ENCODE data around the gene VWA3B. TPM values are rescaled to one million over a fixed set of nuclear protein-coding genes. Genes with fewer than 3 reads are reported as not detected.
"Not testable (repeated sequence)": the region's sequence is repeated elsewhere in the genome, so short reads cannot be mapped to it uniquely, and the experiment has no call there.

VWA3B gene
- total RNA-seq, 4 donors from 2014 or later, result 0.27 TPM; not detected in 3

DNA sequence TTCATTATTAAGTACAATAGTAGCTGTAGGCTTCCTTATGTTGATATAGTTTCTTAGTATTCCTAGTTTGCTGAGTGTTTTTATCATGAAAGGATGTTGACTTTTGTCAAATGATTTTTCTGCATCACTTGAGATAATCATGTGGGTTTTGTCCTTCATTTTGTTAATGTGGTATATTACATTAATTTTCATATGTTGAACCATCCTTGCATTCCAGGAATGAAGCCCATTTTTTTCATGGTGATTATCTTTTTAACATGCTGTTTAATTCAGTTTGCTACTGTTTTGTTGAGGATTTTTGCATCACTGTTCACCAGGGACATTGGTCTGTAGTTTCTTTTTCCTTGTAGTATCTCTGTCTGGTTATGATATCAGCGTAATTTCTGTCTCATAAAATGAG, 176.4 kb downstream of the VWA3B start:
- H3K27ac ChIP-seq, result no peak overlapping the region

GRCh38 chr2:98268225-98268624, 181.3 kb downstream of the VWA3B start:
- H3K4me3 ChIP-seq, H3K4me1 ChIP-seq, H3K36me3 ChIP-seq, DNase-seq, H3K27me3 ChIP-seq, H3K27ac ChIP-seq: not testable (repeated sequence)
- H3K9me3 ChIP-seq, result peaks cover 0 to 12% (median 2%) of the 10 kb centered on the region in 4 donors

More for the DNA sequence above, 176.4 kb downstream of the VWA3B start:
- no peaks in the 10 kb centered on the region for H3K4me1 ChIP-seq
- TF ChIP-seq, protein P1, sequence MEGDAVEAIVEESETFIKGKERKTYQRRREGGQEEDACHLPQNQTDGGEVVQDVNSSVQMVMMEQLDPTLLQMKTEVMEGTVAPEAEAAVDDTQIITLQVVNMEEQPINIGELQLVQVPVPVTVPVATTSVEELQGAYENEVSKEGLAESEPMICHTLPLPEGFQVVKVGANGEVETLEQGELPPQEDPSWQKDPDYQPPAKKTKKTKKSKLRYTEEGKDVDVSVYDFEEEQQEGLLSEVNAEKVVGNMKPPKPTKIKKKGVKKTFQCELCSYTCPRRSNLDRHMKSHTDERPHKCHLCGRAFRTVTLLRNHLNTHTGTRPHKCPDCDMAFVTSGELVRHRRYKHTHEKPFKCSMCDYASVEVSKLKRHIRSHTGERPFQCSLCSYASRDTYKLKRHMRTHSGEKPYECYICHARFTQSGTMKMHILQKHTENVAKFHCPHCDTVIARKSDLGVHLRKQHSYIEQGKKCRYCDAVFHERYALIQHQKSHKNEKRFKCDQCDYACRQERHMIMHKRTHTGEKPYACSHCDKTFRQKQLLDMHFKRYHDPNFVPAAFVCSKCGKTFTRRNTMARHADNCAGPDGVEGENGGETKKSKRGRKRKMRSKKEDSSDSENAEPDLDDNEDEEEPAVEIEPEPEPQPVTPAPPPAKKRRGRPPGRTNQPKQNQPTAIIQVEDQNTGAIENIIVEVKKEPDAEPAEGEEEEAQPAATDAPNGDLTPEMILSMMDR (IDR thresholded peaks at IDR 0.05), result no peak
- no peak for TF ChIP-seq POLR2A (IDR thresholded peaks at IDR 0.05)
- DNase-seq, result no peak
- no peaks in the 10 kb centered on the region for H3K27me3 ChIP-seq
- peaks cover 0 to 24% (median 4%) of the 10 kb centered on the region in 4 donors for H3K9me3 ChIP-seq
- H3K36me3 ChIP-seq, result no peaks in the 10 kb centered on the region
- no peak overlapping the region for H3K4me3 ChIP-seq

DNA sequence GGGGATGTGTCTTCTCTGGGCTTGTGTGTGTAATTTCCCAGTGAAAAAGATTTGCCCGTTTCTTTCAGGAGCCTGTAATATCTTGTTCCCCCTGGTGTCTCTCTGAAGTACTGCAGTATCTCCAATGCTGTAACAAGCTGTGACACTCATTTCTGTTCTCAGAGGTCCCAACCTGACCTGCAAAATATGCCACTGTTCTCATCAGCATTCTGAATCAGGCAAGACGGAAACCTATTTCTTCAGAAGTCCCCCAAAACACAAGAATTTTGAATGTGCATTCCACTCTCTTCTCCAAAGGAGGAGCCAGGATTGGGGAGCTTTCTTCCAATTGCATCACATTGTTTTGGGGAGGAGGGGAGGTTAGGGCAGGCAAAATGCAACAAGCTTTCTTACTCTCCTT, 182.3 kb downstream of the VWA3B start:
- TF ChIP-seq, protein P1 (IDR thresholded peaks at IDR 0.05), result peak in 5 of 6 experiments; percentile 48 to 88 (median 83)
- no peak for TF ChIP-seq POLR2A (IDR thresholded peaks at IDR 0.05)
- Histone ChIP-seq H3K4me1 (no peaks in the 10 kb centered on the region), H3K4me3 (no peak overlapping the region), H3K27me3 (no peaks in the 10 kb centered on the region), H3K27ac (no peak overlapping the region), H3K9me3 (peaks cover 0 to 3% (median 0%) of the 10 kb centered on the region in 4 donors), H3K36me3 (no peaks in the 10 kb centered on the region)
- no peak for DNase-seq

- Histone ChIP-seq H3K4me1 (no peaks in the 10 kb centered on the region), H3K4me3 (no peak overlapping the region), H3K9me3 (no peaks in the 10 kb centered on the region), H3K27ac (no peak overlapping the region), H3K27me3 (no peaks in the 10 kb centered on the region), H3K36me3 (no peaks in the 10 kb centered on the region)
- TF ChIP-seq, protein P1 (IDR thresholded peaks at IDR 0.05), result no peak
- no peak for TF ChIP-seq POLR2A (IDR thresholded peaks at IDR 0.05)
- DNase-seq, result no peak
Observed at GRCh38 chr2:98269830-98270229, 182.9 kb downstream of the VWA3B start.

DNA sequence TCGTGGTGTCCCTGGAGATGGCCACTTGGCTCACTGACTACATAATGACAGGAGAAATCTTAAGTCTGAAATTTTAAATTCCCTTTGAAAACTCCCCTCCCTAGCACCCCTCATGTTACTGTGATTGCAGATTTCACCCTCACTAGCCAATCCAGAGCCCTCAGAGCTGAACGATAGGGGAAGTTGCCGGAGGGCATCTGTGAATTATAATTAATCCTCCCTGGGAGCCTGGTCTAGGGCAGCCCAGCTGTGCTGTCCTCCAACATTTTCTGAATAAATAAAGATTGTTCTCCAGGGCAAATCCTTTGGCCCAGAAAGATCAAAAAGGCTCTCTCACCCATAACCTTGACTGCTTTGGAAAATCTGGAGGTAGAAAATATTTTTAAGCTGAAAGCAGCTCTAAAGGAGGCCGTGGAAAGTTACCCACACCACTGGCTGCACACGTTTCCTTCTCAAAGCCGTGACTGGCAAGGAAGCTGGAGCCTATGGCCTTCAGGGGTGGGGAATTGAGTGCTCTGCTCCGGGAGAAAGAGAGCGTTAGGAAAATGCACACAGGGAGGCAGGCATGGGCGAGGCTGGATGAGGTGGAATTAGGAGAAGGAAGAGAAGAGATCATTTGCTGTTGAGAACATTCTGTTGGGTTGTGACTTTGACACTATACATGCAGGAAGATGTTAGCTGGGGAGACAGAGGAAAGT, 190.3 kb downstream of the VWA3B start:
- peaks cover 0 to 13% (median 0%) of the 10 kb centered on the region in 4 donors for H3K4me1 ChIP-seq
- no peaks in the 10 kb centered on the region for H3K36me3 ChIP-seq
- no peaks in the 10 kb centered on the region for H3K27me3 ChIP-seq
- no peak overlapping the region for H3K4me3 ChIP-seq
- TF ChIP-seq, protein P1 (IDR thresholded peaks at IDR 0.05), result no peak
- no peak for TF ChIP-seq POLR2A (IDR thresholded peaks at IDR 0.05)
- H3K27ac ChIP-seq, result no peak overlapping the region
- no peaks in the 10 kb centered on the region for H3K9me3 ChIP-seq
- DNase-seq, result no peak

DNA sequence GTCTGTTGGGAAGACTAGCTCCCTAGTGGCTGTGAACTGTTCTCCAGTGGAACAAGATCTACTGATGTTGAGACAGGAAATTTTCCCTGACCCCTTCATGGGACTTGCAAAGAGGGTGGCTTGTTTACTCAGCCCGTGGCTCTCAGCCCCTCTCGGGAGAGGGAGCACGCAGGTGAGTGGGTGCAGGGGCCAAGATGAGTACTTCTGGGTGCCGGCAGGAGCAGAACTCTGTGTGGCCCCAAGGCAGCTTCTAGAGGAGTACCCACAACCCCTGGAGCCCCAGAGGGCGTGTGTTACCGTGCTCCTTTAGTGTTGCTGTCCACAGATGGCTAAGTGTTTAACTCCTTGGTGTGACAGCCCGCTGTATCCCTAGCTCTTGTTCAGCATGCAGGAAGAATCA, 191.1 kb downstream of the VWA3B start:
- Histone ChIP-seq H3K4me1 (peaks cover 0 to 13% (median 0%) of the 10 kb centered on the region in 4 donors), H3K9me3 (no peaks in the 10 kb centered on the region), H3K27ac (no peak overlapping the region), H3K27me3 (no peaks in the 10 kb centered on the region), H3K36me3 (no peaks in the 10 kb centered on the region), H3K4me3 (no peak overlapping the region)
- DNase-seq, result no peak
- TF ChIP-seq POLR2A (IDR thresholded peaks at IDR 0.05), result no peak
- TF ChIP-seq, protein P1 (IDR thresholded peaks at IDR 0.05), result no peak
